WTC11 (cell line): ENCODE results near the gene NAA80.

Source experiments
- CTCF ChIP-seq: fragments of 200-600 bp; IDR thresholded peaks from 2 replicates; pipeline ENCODE4 v1.8.0; 2022; ENCODE audit warnings: antibody characterized with exemption
- ETV6 ChIP-seq: sonication (generic); formaldehyde crosslinking; IDR thresholded peaks from 2 replicates; pipeline ENCODE4 v1.8.1; 2022; ENCODE audit warnings: mild to moderate bottlenecking, missing genetic modification reagents
- FOXP4 ChIP-seq: sonication (generic); formaldehyde crosslinking; IDR thresholded peaks from 2 replicates; pipeline ENCODE4 v1.8.0; 2022; ENCODE audit warnings: mild to moderate bottlenecking, missing genetic modification reagents
- GABPB1 ChIP-seq: sonication (generic); formaldehyde crosslinking; IDR thresholded peaks from 2 replicates; pipeline ENCODE4 v1.8.1; 2023; ENCODE audit warnings: mild to moderate bottlenecking, missing genetic modification reagents
- MAX ChIP-seq: sonication (generic); formaldehyde crosslinking; IDR thresholded peaks from 2 replicates; pipeline ENCODE4 v1.8.0; 2022; ENCODE audit warnings: mild to moderate bottlenecking, missing genetic modification reagents
- NFE2L1 ChIP-seq: sonication (generic); formaldehyde crosslinking; IDR thresholded peaks from 2 replicates; pipeline ENCODE4 v1.8.1; 2023; ENCODE audit warnings: missing genetic modification reagents
- SMAD3 ChIP-seq: sonication (generic); formaldehyde crosslinking; IDR thresholded peaks from 2 replicates; pipeline ENCODE4 v1.8.0; 2022; ENCODE audit warnings: missing genetic modification reagents, mild to moderate bottlenecking, borderline replicate concordance
- TCF7 ChIP-seq: sonication (generic); formaldehyde crosslinking; IDR thresholded peaks from 2 replicates; pipeline ENCODE4 v1.8.0; 2022; ENCODE audit warnings: mild to moderate bottlenecking, low read depth, missing genetic modification reagents, moderate library complexity
- USF2 ChIP-seq: sonication (generic); formaldehyde crosslinking; IDR thresholded peaks from 2 replicates; pipeline ENCODE4 v1.8.1; 2023; ENCODE audit warnings: mild to moderate bottlenecking, missing genetic modification reagents, moderate library complexity
- ZNF121 ChIP-seq: sonication (generic); formaldehyde crosslinking; IDR thresholded peaks from 2 replicates; pipeline ENCODE4 v1.8.0; 2023; ENCODE audit warnings: missing genetic modification reagents
- ZNF281 ChIP-seq: sonication (generic); formaldehyde crosslinking; IDR thresholded peaks from 2 replicates; pipeline ENCODE4 v1.8.0; 2023; ENCODE audit warnings: mild to moderate bottlenecking, missing genetic modification reagents

- TF ChIP-seq NFE2L1 (peak; percentile 79; the same call in 1 of the 2 replicates), USF2 (CRISPR knock-in tag) (no peak), CTCF (no peak), ZNF281 (CRISPR knock-in tag) (no peak), GABPB1 (CRISPR knock-in tag) (peak; percentile 66), SMAD3 (CRISPR knock-in tag) (0 out of 2 replicates have a peak, but pooled peaks have one; percentile 73), ETV6 (peak; percentile 79; the same call in 1 of the 2 replicates), ZNF121 (CRISPR knock-in tag) (no peak), FOXP4 (CRISPR knock-in tag) (no peak; the same call in 1 of the 2 replicates), TCF7 (no peak), MAX (CRISPR knock-in tag) (peak; percentile 81)
Observed at GRCh38 chr3:50292159-50293078, 6.8 kb downstream of the NAA80 start, which contains the start of gene IFRD2.
